Vagina (tissue), 2 donors: ENCODE measurements around the gene MLXIPL. TPM values are rescaled to one million over a fixed set of nuclear protein-coding genes. Genes with fewer than 3 reads are reported as not detected.

Source experiments
- DNase-seq, 2 donors: peaks; one replicate each; pipeline ENCODE4 v3.0.0-alpha.2; 2017; ENCODE audit errors: extremely low spot score in 2 of 2
- H3K27ac ChIP-seq: fragments of 200-600 bp; sonication (generic); one replicate; pipeline ENCODE4 v1.5.1; 2019
- H3K27me3 ChIP-seq: fragments of 200-600 bp; sonication (generic); one replicate; pipeline ENCODE4 v1.5.1; 2019
- H3K36me3 ChIP-seq, 2 donors: fragments of 200-600 bp; sonication (generic); one replicate each; pipeline ENCODE4 v1.5.1; 2017 to 2019
- H3K4me1 ChIP-seq: fragments of 200-600 bp; sonication (generic); one replicate; pipeline ENCODE4 v1.5.1; 2019
- H3K4me3 ChIP-seq, 2 donors: fragments of 200-600 bp; sonication (generic); 1 replicate in 1 of 2; 2 replicates in 1 of 2; pipeline ENCODE4 v1.5.1; 2016 to 2019
- H3K9me3 ChIP-seq: fragments of 200-600 bp; sonication (generic); one replicate; pipeline ENCODE4 v1.5.1; 2019
- POLR2A ChIP-seq, 2 donors: fragments of 450-650 bp; IDR thresholded peaks; one replicate each; pipeline ENCODE4 v1.6.1; 2017; ENCODE audit warnings: antibody characterized with exemption in 2 of 2, mild to moderate bottlenecking in 2 of 2, moderate library complexity in 2 of 2
- POLR2AphosphoS5 ChIP-seq, 2 donors: sonication (generic); formaldehyde crosslinking; IDR thresholded peaks; one replicate each; pipeline ENCODE4 v1.9.0; 2017; ENCODE audit warnings: antibody characterized with exemption in 2 of 2, mild to moderate bottlenecking in 2 of 2, low read depth in 1 of 2; ENCODE audit not compliant: insufficient read depth in 1 of 2
- intact Hi-C: fragments of 100-400 bp; cut with DNase I; formaldehyde crosslinking; loops from one replicate; pipeline ENCODE4 v1.15.1; 2023
- total RNA-seq: library from RNA; depleted of rRNA; stranded (reverse); fragments of >200 nt; gene quantifications from one replicate; pipeline ENCODE4 v1.2.3, GENCODE V29; 2016
- TF ChIP-seq, protein P1 (sequence below), 3 experiments: fragments of 450-650 bp in 2 of 3; fragments of 200-600 bp in 1 of 3; sonication (generic) in 1 of 3; IDR thresholded peaks; one replicate each; pipeline ENCODE4 v1.5.1; 2017 to 2019; ENCODE audit warnings: antibody characterized with exemption in 3 of 3, mild to moderate bottlenecking in 2 of 3, moderate library complexity in 2 of 3

The MLXIPL gene
- total RNA-seq, 1 donor from 2014 or later = 6.1 TPM

DNA sequence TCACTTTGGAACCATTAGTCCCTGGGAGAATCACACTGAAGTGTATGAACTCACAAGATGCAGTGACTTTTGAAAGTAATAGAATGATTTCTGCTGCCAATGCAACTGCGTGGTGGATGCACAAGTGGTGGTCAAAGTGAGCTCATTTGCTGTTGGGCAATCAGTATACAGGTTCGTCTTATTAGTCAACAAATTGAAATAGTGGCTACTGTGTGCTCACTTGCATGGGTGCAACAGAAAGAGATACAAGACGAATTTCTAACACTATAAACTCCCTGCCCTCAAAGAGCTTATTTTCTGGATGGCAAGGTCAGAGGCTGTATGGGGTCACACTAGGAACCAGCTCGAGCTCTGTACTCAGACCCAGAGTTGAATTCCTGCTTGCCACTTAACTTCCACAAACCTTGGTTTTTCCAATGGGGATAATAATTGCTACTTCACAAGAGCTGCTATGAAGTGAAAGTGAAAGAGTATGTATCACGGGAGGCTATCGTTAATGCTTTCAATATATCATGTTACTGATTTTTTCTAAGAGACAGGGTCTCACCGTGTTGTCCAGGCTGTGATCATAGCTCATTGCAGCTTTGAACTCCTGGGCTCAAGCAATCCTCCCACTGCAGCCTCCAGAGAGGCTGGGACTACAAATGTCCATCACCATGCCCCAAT, 58.5 kb downstream of the MLXIPL start:
- Histone ChIP-seq H3K27ac (no peak overlapping the region), H3K4me3 (no peak overlapping the region), H3K27me3 (no peaks in the 10 kb centered on the region), H3K36me3 (peaks cover 0 to 12% of the 10 kb centered on the region in 2 donors), H3K4me1 (no peaks in the 10 kb centered on the region), H3K9me3 (no peaks in the 10 kb centered on the region)
- intact Hi-C loops = no loop called here
- DNase-seq = no peak
- TF ChIP-seq POLR2A (IDR thresholded peaks at IDR 0.05) = no peak
- TF ChIP-seq POLR2AphosphoS5 (IDR thresholded peaks at IDR 0.05; ENCODE audit: insufficient read depth in 1 of 2, low read depth in 1 of 2) = no peak
- TF ChIP-seq, protein P1, sequence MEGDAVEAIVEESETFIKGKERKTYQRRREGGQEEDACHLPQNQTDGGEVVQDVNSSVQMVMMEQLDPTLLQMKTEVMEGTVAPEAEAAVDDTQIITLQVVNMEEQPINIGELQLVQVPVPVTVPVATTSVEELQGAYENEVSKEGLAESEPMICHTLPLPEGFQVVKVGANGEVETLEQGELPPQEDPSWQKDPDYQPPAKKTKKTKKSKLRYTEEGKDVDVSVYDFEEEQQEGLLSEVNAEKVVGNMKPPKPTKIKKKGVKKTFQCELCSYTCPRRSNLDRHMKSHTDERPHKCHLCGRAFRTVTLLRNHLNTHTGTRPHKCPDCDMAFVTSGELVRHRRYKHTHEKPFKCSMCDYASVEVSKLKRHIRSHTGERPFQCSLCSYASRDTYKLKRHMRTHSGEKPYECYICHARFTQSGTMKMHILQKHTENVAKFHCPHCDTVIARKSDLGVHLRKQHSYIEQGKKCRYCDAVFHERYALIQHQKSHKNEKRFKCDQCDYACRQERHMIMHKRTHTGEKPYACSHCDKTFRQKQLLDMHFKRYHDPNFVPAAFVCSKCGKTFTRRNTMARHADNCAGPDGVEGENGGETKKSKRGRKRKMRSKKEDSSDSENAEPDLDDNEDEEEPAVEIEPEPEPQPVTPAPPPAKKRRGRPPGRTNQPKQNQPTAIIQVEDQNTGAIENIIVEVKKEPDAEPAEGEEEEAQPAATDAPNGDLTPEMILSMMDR (IDR thresholded peaks at IDR 0.05) = no peak

DNA sequence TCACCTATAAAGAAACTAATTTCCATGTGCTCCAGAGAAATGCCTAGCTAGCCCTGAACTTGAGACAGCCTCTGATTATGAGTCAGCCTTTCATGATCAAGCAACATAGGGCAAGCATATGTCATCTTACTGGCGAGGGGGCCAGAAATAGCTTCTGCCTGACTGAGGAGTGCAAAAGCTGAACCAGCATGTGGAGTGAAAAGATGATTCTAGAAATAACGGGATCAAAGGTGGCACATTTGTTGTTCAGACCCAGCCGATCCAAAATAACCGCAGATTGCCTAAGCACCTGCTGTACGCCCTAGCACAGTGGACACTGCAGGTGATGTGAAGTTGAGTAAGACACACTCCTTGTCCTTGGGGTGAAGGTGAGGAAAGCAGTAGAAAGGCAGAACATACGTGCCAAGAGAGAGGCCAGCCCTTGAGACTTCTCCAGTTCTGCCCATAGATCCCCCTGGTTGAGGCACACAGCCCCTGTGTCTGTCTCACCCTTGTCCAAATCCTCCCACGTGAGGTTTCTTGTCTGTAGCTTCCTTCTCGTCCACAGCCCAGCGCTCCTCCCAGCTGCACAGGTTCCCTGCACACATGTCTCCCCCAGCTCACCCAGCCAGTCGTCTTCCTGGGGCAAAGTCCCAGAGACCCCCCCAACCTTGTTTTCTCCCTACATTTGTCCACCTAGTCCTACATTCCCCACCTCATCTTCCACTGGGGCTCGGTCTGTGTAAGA, 64.0 kb downstream of the MLXIPL start:
- H3K4me3 ChIP-seq = no peak overlapping the region
- intact Hi-C loops = no loop called here
- H3K4me1 ChIP-seq = peaks cover 14% of the 10 kb centered on the region
- H3K9me3 ChIP-seq = no peaks in the 10 kb centered on the region
- H3K27me3 ChIP-seq = no peaks in the 10 kb centered on the region
- no peak for TF ChIP-seq POLR2A (IDR thresholded peaks at IDR 0.05)
- TF ChIP-seq, protein P1 (IDR thresholded peaks at IDR 0.05) = no peak
- TF ChIP-seq POLR2AphosphoS5 (IDR thresholded peaks at IDR 0.05; ENCODE audit: insufficient read depth in 1 of 2, low read depth in 1 of 2) = no peak
- no peak for DNase-seq
- H3K36me3 ChIP-seq = no peaks in the 10 kb centered on the region
- H3K27ac ChIP-seq = no peak overlapping the region

GRCh38 chr7:73557397-73558257, 66.7 kb downstream of the MLXIPL start, which contains the start of gene BCL7B:
Gene BCL7B, minus strand, starts transcription at chr7:73557690. Its CDS starts 112 bp downstream, at chr7:73557578.
- peaks cover 24% of the 10 kb centered on the region for H3K4me1 ChIP-seq
- H3K4me3 ChIP-seq = peak within 1 kb of the TSS; percentile 73 to 95
- DNase-seq = peak in 1 of 2 donors; percentile 89
- TF ChIP-seq POLR2A (IDR thresholded peaks at IDR 0.05) (peak in 1 of 2 donors; percentile 45), POLR2AphosphoS5 (IDR thresholded peaks at IDR 0.05; ENCODE audit: insufficient read depth in 1 of 2, low read depth in 1 of 2) (peak in 1 of 2 donors; percentile 59)
- TF ChIP-seq, protein P1 (IDR thresholded peaks at IDR 0.05) = no peak
- H3K36me3 ChIP-seq = peaks cover 0 to 9% of the 10 kb centered on the region in 2 donors
- H3K27me3 ChIP-seq = no peaks in the 10 kb centered on the region
- intact Hi-C loops = loop anchor here (5.0 kb wide), 1 partner anchor 35 kb away; the partner anchor contains the start of gene BAZ1B
- H3K9me3 ChIP-seq = no peaks in the 10 kb centered on the region
- peak within 1 kb of the TSS; percentile 99 for H3K27ac ChIP-seq

DNA sequence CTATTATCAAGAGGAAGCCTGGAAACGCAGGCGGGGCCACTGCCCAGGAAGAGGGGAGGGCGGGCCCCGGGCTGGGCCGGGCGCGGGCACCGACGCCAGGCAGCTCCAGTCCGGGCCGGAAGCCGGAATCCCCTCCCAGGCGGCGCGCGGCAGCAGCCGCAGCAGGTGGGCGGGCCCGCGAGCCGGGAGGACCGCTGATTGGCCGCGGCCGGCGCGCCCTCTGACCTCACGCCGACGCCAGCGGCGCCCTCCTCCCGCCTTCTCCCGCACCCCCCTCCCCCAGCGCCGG, 67.3 kb downstream of the MLXIPL start:
- peak overlapping the region; percentile 99 for H3K27ac ChIP-seq
- intact Hi-C loops = loop anchor here (5.0 kb wide), 1 partner anchor 35 kb away; the partner anchor contains the start of gene BAZ1B
- peaks cover 0 to 15% of the 10 kb centered on the region in 2 donors for H3K36me3 ChIP-seq
- peak overlapping the region; percentile 73 to 95 for H3K4me3 ChIP-seq
- DNase-seq = peak in 1 of 2 donors; percentile 95
- H3K27me3 ChIP-seq = no peaks in the 10 kb centered on the region
- TF ChIP-seq POLR2A (IDR thresholded peaks at IDR 0.05) = no peak
- TF ChIP-seq, protein P1 (IDR thresholded peaks at IDR 0.05) = no peak
- TF ChIP-seq POLR2AphosphoS5 (IDR thresholded peaks at IDR 0.05; ENCODE audit: insufficient read depth in 1 of 2, low read depth in 1 of 2) = peak in 1 of 2 donors; percentile 45
- H3K4me1 ChIP-seq = peaks cover 24% of the 10 kb centered on the region
- H3K9me3 ChIP-seq = no peaks in the 10 kb centered on the region
